HepG2 (cell line): Measurements from ENCODE around the gene ATG2A. TPM values are rescaled to one million over a fixed set of nuclear protein-coding genes. Genes with fewer than 3 reads are reported as not detected.

Source experiments
- ATAC-seq: fragments of 200-7000 bp; cut with Tn5 transposase; 3 replicates; pipeline ENCODE4 v1.9.1; 2020; ENCODE audit warnings: mild to moderate bottlenecking, moderate library complexity
- BruUV-seq: library from RNA; stranded (reverse); fragments of 400-500 nt; replicated peaks from 2 replicates; lab custom pipeline; 2021; lab: Mats Ljungman, UMichigan
- CTCF ChIA-PET: fragments of 300-600 bp; formaldehyde crosslinking; extraction: SDS; loops from one replicate; lab custom pipeline; 2021; ENCODE audit warnings: low total read pairs, inconsistent platforms, low intra/inter-chr PET ratio; lab: Yijun Ruan, JAX
- POLR2A ChIA-PET: fragments of 350-600 bp; sonication (Branson Sonifier 250); formaldehyde crosslinking; loops from one replicate; lab custom pipeline; 2020; ENCODE audit warnings: antibody characterized with exemption, inconsistent platforms; lab: Yijun Ruan, JAX
- DNase-seq: peaks from one replicate; pipeline ENCODE4 v3.0.0-alpha.2; 2015; ENCODE audit warnings: low spot score
- FAIRE-seq: peaks from 3 replicates; lab custom pipeline; 2011; peaks lifted over from hg19 to GRCh38; lab: Jason Lieb, UNC
- H2AFZ ChIP-seq: one replicate; pipeline ENCODE4 v1.6.1; 2011; ENCODE audit warnings: low read length, inconsistent platforms
- H3K27ac ChIP-seq: fragments of 300-600 bp; 3 replicates; pipeline ENCODE4 v1.8.0; 2011; ENCODE audit warnings: mixed run types, mild to moderate bottlenecking, mixed read lengths, low read length, inconsistent platforms; ENCODE audit not compliant: insufficient read depth; ENCODE audit errors: extremely low read length
- H3K27me3 ChIP-seq, 2 experiments: fragments of 200-600 bp in 1 of 2; 2 replicates in 1 of 2; 3 replicates in 1 of 2; pipeline versions ENCODE4 v1.6.0 to v1.8.0; 2011; ENCODE audit warnings: low read length in 2 of 2, mild to moderate bottlenecking in 2 of 2, moderate library complexity in 2 of 2, inconsistent platforms in 1 of 2; ENCODE audit not compliant: insufficient read depth in 2 of 2, control insufficient read depth in 1 of 2
- H3K36me3 ChIP-seq, 2 experiments: fragments of 200-600 bp in 1 of 2; replicated peaks in 1 of 2; 2 replicates in 1 of 2; 3 replicates in 1 of 2; pipeline versions ENCODE4 v1.5.1 to v1.8.0; 2011; ENCODE audit warnings: low read length in 2 of 2, inconsistent platforms in 1 of 2; ENCODE audit not compliant: insufficient read depth in 2 of 2, control insufficient read depth in 1 of 2
- H3K4me1 ChIP-seq: 2 replicates; pipeline ENCODE4 v1.5.1; 2012; ENCODE audit warnings: low read length, inconsistent platforms; ENCODE audit not compliant: insufficient read depth
- H3K4me2 ChIP-seq: 2 replicates; pipeline ENCODE4 v1.6.0; 2011; ENCODE audit warnings: low read depth, low read length, inconsistent platforms
- H3K4me3 ChIP-seq, 3 experiments: fragments of 200-600 bp in 1 of 3; sonication (generic), shearing (Covaris generic) in 1 of 3; replicated peaks in 1 of 3; 2 replicates each; pipeline ENCODE4 v1.5.1; 2011 to 2016; ENCODE audit warnings: low read length in 3 of 3, inconsistent platforms in 2 of 3, low read depth in 2 of 3, mild to moderate bottlenecking in 2 of 3, control low read depth in 1 of 3, mixed read lengths in 1 of 3; ENCODE audit not compliant: insufficient read depth in 1 of 3
- H3K79me2 ChIP-seq: one replicate; pipeline ENCODE4 v1.6.1; 2011; ENCODE audit warnings: low read length, inconsistent platforms; ENCODE audit not compliant: insufficient read depth
- H3K9ac ChIP-seq: 2 replicates; pipeline ENCODE4 v1.6.0; 2011; ENCODE audit warnings: mild to moderate bottlenecking, low read depth, low read length, inconsistent platforms; ENCODE audit not compliant: insufficient read depth
- H3K9me3 ChIP-seq: 2 replicates; pipeline ENCODE4 v1.5.1; 2012; ENCODE audit warnings: mild to moderate bottlenecking, low read length
- H4K20me1 ChIP-seq: 2 replicates; pipeline ENCODE4 v1.6.0; 2011; ENCODE audit warnings: inconsistent platforms, mild to moderate bottlenecking, low read length, moderate library complexity; ENCODE audit not compliant: insufficient read depth
- CAMTA2 ChIP-seq: sonication (generic); formaldehyde crosslinking; IDR thresholded peaks from 2 replicates; pipeline ENCODE4 v1.4.0; 2020; ENCODE audit warnings: mild to moderate bottlenecking, missing genetic modification reagents, borderline replicate concordance
- MEIS2 ChIP-seq: sonication (generic); formaldehyde crosslinking; IDR thresholded peaks from 2 replicates; pipeline ENCODE4 v1.9.0; 2021; ENCODE audit warnings: mild to moderate bottlenecking, missing genetic modification reagents
- PAF1 ChIP-seq: IDR thresholded peaks from 2 replicates; pipeline ENCODE4 v1.6.1; 2016; ENCODE audit warnings: missing genetic modification reagents, missing compliant biosample characterization
- RCOR2 ChIP-seq: IDR thresholded peaks from 2 replicates; pipeline ENCODE4 v1.6.1; 2016; ENCODE audit warnings: missing biosample characterization, missing genetic modification reagents
- ZNF768 ChIP-seq: sonication (generic); formaldehyde crosslinking; IDR thresholded peaks from 2 replicates; pipeline ENCODE4 v1.4.0; 2020; ENCODE audit warnings: missing genetic modification reagents
- ZNF781 ChIP-seq: sonication (generic); formaldehyde crosslinking; IDR thresholded peaks from 2 replicates; pipeline ENCODE4 v1.5.1; 2020; ENCODE audit warnings: borderline replicate concordance, mild to moderate bottlenecking, missing genetic modification reagents; ENCODE audit errors: not compliant biosample characterization
- ZNF788 ChIP-seq: sonication (generic); formaldehyde crosslinking; IDR thresholded peaks from 2 replicates; pipeline ENCODE4 v1.5.0; 2020; ENCODE audit warnings: mild to moderate bottlenecking, missing genetic modification reagents, borderline replicate concordance
- ZNF790 ChIP-seq: sonication (generic); formaldehyde crosslinking; IDR thresholded peaks from 2 replicates; pipeline ENCODE4 v1.8.0; 2022; ENCODE audit warnings: missing genetic modification reagents, mild to moderate bottlenecking, borderline replicate concordance
- ZXDC ChIP-seq: sonication (generic); formaldehyde crosslinking; IDR thresholded peaks from 2 replicates; pipeline ENCODE4 v1.5.0; 2020; ENCODE audit warnings: mild to moderate bottlenecking, missing genetic modification reagents
- WGBS: methylation state at CpG from one replicate; pipeline ENCODE4 v1.1.6; 2017; ENCODE audit warnings: low lambda C conversion rate; 5-methylcytosine and 5-hydroxymethylcytosine counted together
- in situ Hi-C: cut with HindIII; loops from 2 replicates; pipeline ENCODE4 v1.10.0; 2017; ENCODE audit warnings: low pct_unique_long_range_greater_than_20kb; ENCODE audit not compliant: extremely low pct_ligation_motif_present
- intact Hi-C: fragments of 100-400 bp; cut with micrococcal nuclease; formaldehyde crosslinking; loops from one replicate; pipeline ENCODE4 v1.10.0; 2022; ENCODE audit not compliant: unreplicated experiment
- polyA plus RNA-seq, 8 experiments: library from polyadenylated mRNA; depleted of rRNA in 3 of 8; stranded (reverse) in 7 of 8; unstranded in 1 of 8; fragments of >200 nt; fragmentation: Illumina TruSeq in 4 of 8; extraction: Trizol in 4 of 8; gene quantifications; 2 replicates each; pipeline versions ENCODE4 v1.2.1 to v1.2.3, GENCODE V29; 2011 to 2016; ENCODE audit warnings: low read depth in 4 of 8, missing spikeins in 1 of 8, mixed read lengths in 1 of 8; ENCODE audit not compliant: insufficient read depth in 1 of 8
- total RNA-seq, 5 experiments: library from RNA; depleted of rRNA; stranded (reverse); fragments of >200 nt; fragmentation: Illumina TruSeq; extraction: Trizol; gene quantifications; 2 replicates each; pipeline ENCODE4 v1.2.3, GENCODE V29; 2016; ENCODE audit warnings: low read depth in 1 of 5
- TF ChIP-seq, protein P1 (sequence below): sonication (generic); formaldehyde crosslinking; IDR thresholded peaks from 2 replicates; pipeline ENCODE4 v1.4.0; 2020; ENCODE audit warnings: mild to moderate bottlenecking, low read depth, missing genetic modification reagents
- TF ChIP-seq, protein P2 (sequence below): sonication (generic); formaldehyde crosslinking; IDR thresholded peaks from 2 replicates; pipeline ENCODE4 v1.5.1; 2020; ENCODE audit warnings: mild to moderate bottlenecking, missing genetic modification reagents, borderline replicate concordance

The ATG2A gene
- total and polyA plus RNA-seq, 2 of the 13 experiments (the other 11 are each of a cell fraction or from before 2014, with no cell fraction given), result 6.7 to 8.0 TPM

GRCh38 chr11:64892411-64892831, 24.6 kb downstream of the ATG2A start:
- no TSS peak for BruUV-seq
- H3K9ac ChIP-seq, result peak overlapping the region; percentile 96
- CTCF ChIA-PET, result interaction anchor here (3.9 kb wide), 1 partner anchor 45 kb away, joined by 72 read pairs; no protein-coding TSS in a partner anchor
- intact Hi-C loops, result no loop called here
- H2AFZ ChIP-seq, result no peak overlapping the region
- WGBS, result 12% methylated on average over 6 of the region's 11 CpGs
- H3K79me2 ChIP-seq, result peaks cover 27% of the 10 kb centered on the region
- DNase-seq (no peak), FAIRE-seq (no peak), ATAC-seq (no peak)
- no peaks in the 10 kb centered on the region for H3K9me3 ChIP-seq
- H3K4me2 ChIP-seq, result peak overlapping the region; percentile 94
- peaks cover 10% of the 10 kb centered on the region; the same call in 1 of the 2 replicates for H4K20me1 ChIP-seq
- in situ Hi-C loops, result loop anchor here (5.0 kb wide), 2 partner anchors 45 to 105 kb away; no protein-coding TSS in a partner anchor
- POLR2A ChIA-PET, result interaction anchor here (0.8 to 11.5 kb wide), 12 partner anchors 9 to 243 kb away, joined by 3 to 132 read pairs (median 6); partner anchors contain the start of genes ARL2, BATF2, CDC42BPG and EHD1
- H3K4me1 ChIP-seq, result peaks cover 64% of the 10 kb centered on the region
- peak overlapping the region; percentile 80 to 96 (median 95) for H3K4me3 ChIP-seq
- H3K27me3 ChIP-seq, result no peaks in the 10 kb centered on the region; a peak in 1 of 5 replicates
- H3K27ac ChIP-seq, result peak overlapping the region; percentile 88
- peaks cover 4 to 5% of the 10 kb centered on the region in 2 experiments; a peak in 2 of 5 replicates for H3K36me3 ChIP-seq
- TF ChIP-seq ZNF781 (CRISPR knock-in tag), result peak; percentile 9
- no peak for TF ChIP-seq PAF1 (CRISPR knock-in tag)
- 0 out of 2 replicates have a peak, but pooled peaks have one; percentile 8 for TF ChIP-seq ZNF790 (CRISPR knock-in tag)
- peak; percentile 31; the same call in 1 of the 2 replicates for TF ChIP-seq RCOR2 (CRISPR knock-in tag)
- 0 out of 2 replicates have a peak, but pooled peaks have one; percentile 11 for TF ChIP-seq CAMTA2 (CRISPR knock-in tag)
- TF ChIP-seq, protein P1, sequence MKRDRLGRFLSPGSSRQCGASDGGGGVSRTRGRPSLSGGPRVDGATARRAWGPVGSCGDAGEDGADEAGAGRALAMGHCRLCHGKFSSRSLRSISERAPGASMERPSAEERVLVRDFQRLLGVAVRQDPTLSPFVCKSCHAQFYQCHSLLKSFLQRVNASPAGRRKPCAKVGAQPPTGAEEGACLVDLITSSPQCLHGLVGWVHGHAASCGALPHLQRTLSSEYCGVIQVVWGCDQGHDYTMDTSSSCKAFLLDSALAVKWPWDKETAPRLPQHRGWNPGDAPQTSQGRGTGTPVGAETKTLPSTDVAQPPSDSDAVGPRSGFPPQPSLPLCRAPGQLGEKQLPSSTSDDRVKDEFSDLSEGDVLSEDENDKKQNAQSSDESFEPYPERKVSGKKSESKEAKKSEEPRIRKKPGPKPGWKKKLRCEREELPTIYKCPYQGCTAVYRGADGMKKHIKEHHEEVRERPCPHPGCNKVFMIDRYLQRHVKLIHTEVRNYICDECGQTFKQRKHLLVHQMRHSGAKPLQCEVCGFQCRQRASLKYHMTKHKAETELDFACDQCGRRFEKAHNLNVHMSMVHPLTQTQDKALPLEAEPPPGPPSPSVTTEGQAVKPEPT (CRISPR knock-in tag), result no peak
- TF ChIP-seq ZNF788 (CRISPR knock-in tag), result 0 out of 2 replicates have a peak, but pooled peaks have one; percentile 19
- TF ChIP-seq, protein P2, sequence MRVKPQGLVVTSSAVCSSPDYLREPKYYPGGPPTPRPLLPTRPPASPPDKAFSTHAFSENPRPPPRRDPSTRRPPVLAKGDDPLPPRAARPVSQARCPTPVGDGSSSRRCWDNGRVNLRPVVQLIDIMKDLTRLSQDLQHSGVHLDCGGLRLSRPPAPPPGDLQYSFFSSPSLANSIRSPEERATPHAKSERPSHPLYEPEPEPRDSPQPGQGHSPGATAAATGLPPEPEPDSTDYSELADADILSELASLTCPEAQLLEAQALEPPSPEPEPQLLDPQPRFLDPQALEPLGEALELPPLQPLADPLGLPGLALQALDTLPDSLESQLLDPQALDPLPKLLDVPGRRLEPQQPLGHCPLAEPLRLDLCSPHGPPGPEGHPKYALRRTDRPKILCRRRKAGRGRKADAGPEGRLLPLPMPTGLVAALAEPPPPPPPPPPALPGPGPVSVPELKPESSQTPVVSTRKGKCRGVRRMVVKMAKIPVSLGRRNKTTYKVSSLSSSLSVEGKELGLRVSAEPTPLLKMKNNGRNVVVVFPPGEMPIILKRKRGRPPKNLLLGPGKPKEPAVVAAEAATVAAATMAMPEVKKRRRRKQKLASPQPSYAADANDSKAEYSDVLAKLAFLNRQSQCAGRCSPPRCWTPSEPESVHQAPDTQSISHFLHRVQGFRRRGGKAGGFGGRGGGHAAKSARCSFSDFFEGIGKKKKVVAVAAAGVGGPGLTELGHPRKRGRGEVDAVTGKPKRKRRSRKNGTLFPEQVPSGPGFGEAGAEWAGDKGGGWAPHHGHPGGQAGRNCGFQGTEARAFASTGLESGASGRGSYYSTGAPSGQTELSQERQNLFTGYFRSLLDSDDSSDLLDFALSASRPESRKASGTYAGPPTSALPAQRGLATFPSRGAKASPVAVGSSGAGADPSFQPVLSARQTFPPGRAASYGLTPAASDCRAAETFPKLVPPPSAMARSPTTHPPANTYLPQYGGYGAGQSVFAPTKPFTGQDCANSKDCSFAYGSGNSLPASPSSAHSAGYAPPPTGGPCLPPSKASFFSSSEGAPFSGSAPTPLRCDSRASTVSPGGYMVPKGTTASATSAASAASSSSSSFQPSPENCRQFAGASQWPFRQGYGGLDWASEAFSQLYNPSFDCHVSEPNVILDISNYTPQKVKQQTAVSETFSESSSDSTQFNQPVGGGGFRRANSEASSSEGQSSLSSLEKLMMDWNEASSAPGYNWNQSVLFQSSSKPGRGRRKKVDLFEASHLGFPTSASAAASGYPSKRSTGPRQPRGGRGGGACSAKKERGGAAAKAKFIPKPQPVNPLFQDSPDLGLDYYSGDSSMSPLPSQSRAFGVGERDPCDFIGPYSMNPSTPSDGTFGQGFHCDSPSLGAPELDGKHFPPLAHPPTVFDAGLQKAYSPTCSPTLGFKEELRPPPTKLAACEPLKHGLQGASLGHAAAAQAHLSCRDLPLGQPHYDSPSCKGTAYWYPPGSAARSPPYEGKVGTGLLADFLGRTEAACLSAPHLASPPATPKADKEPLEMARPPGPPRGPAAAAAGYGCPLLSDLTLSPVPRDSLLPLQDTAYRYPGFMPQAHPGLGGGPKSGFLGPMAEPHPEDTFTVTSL (CRISPR knock-in tag), result no peak
- peak; percentile 15; the same call in 1 of the 2 replicates for TF ChIP-seq ZXDC
- 0 out of 2 replicates have a peak, but pooled peaks have one; percentile 40 for TF ChIP-seq MEIS2 (CRISPR knock-in tag)
- peak; percentile 99 for TF ChIP-seq ZNF768 (CRISPR knock-in tag)
